ENCODE measurements around the gene STAB2.

- TF ChIP-seq CTCF (IDR thresholded peaks at IDR 0.05), result no peak
- no peak for TF ChIP-seq POLR2A (IDR thresholded peaks at IDR 0.05)
Observed at GRCh38 chr12:103807561-103808238, 220.6 kb downstream of the STAB2 start.

All from esophagus squamous epithelium (tissue), 4 donors.